HG03064 (cell line): ENCODE measurements around the gene SERPINC1.
"Not testable (repeated sequence)": the region's sequence is repeated elsewhere in the genome, so short reads cannot be mapped to it uniquely, and the experiment has no call there.

Experiments used
- ATAC-seq: cut with Tn5 transposase; IDR thresholded peaks from one replicate; pipeline ENCODE4 v1.9.1; 2021; ENCODE audit warnings: low read depth; ENCODE audit not compliant: unreplicated experiment

SERPINC1 gene

GRCh38 chr1:173864179-173864867 lies 52.8 kb downstream of the SERPINC1 start:
- no peak for ATAC-seq

GRCh38 chr1:173863224-173864161 lies 53.6 kb downstream of the SERPINC1 start:
- no peak for ATAC-seq

- ATAC-seq = no peak
Measured at GRCh38 chr1:173862769-173863223, 54.3 kb downstream of the SERPINC1 start.

DNA sequence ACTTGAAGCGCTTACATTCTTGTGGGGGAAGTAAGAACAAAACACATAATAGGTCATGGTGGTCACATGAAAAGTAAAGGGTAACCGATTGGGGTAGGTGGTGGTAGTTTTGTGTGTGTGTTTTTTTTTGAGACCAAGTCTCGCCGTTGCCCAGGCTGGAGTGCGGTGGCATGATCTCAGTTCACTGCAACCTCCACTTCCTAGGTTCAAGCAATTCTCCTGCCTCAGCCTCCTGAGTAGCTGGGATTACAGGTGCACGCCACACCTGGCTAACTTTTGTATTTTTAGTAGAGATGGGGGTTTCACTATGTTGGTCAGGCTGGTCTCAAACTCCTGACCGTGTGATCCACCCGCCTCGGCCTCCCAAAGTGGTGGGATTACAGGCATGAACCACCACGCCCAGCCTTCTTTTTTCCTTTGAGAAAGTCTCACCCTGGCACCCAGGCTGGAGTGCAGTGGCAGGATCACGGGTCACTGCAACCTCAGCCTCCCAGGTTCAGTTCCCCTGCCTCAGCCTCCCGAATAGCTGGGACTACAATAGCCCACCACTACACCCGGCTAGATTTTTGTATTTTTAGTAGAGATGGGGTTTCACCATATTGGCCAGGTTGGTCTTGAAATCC lies 54.9 kb downstream of the SERPINC1 start:
- ATAC-seq = not testable (repeated sequence)

- no peak for ATAC-seq
Measured at GRCh38 chr1:173861731-173862145, 55.4 kb downstream of the SERPINC1 start.

DNA sequence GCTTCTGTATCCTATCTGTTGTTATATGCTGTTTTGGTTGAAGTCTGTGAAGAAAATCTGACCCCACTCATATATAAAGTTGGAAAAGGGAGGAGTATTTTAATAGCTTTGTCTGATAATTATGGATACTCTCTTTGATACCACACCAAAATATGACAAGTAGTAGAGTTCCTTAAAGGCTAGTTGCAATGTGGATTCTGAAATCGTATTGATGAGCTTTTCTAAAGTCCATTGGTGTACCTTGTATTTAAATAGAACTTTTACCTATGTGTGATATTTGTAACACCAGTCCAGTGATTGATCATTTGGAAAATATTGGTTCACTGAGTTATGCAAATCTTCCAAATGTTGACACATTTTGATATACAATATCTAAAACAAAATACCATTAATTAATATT lies 57.1 kb downstream of the SERPINC1 start:
- ATAC-seq = no peak

- not testable (repeated sequence) for ATAC-seq
Measured at GRCh38 chr1:173859547-173859946, 57.6 kb downstream of the SERPINC1 start.

GRCh38 chr1:173857363-173857917 lies 59.7 kb downstream of the SERPINC1 start:
- ATAC-seq = no peak

DNA sequence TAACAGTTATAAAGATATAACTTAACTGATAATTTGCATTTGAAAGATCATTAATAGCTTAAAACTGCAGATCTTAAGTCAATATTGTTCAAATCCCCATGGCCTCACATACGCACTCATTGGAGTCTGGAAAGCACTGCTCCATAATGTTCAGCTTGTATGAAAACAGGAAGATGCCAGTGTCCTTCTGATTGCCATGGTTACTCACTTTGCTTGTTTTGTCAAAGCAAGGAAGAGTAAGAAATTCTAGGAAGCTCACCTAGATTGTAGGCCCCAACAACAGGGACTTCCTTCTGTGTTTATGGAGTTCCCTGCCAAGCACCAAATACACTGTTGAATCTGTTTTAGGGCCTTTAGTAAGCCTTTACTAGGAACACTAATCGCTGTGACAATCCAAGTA lies 60.2 kb downstream of the SERPINC1 start:
- no peak for ATAC-seq

DNA sequence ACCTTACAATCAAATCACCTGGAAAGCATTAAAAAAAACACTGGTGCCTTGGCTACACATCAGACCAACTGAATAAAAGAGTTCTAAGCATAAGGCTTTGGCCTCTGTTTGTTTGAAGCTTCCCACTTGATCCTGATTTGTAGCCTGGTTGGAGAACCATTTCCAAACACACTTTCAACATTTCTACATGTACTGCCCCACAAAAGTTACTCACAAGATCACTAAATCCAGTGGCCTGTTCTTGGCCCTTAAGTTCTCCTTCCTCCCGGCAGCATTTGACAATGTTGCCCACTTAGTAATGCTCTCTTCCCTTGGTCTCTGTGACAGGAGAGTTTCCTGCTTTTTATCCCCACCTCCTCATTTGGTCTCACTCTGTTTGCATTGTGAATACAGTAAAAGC lies 61.1 kb downstream of the SERPINC1 start:
- no peak for ATAC-seq
